GM21723 (cell line): ENCODE results near the gene FOXD3.
A peak's percentile ranks its signal among the peaks of the same experiment; 100 is the strongest.
"Not testable (repeated sequence)": the region's sequence is repeated elsewhere in the genome, so short reads cannot be mapped to it uniquely, and the experiment has no call there.

Source experiments
- ATAC-seq: cut with Tn5 transposase; IDR thresholded peaks from one replicate; pipeline ENCODE4 v1.9.1; 2021; ENCODE audit warnings: mild to moderate bottlenecking, moderate library complexity; ENCODE audit not compliant: unreplicated experiment

The FOXD3 gene

GRCh38 chr1:63356234-63356633 lies 33.9 kb downstream of the FOXD3 start:
- not testable (repeated sequence) for ATAC-seq

- no peak for ATAC-seq
Observed at GRCh38 chr1:63359561-63359960, 37.2 kb downstream of the FOXD3 start.

- no peak for ATAC-seq
Observed at GRCh38 chr1:63362073-63362472, 39.7 kb downstream of the FOXD3 start.

- no peak for ATAC-seq
Observed at GRCh38 chr1:63362578-63362977, 40.2 kb downstream of the FOXD3 start.

GRCh38 chr1:63363014-63363413 lies 40.6 kb downstream of the FOXD3 start:
- no peak for ATAC-seq

- ATAC-seq: no peak
Observed at GRCh38 chr1:63366908-63367214, 44.5 kb downstream of the FOXD3 start.

GRCh38 chr1:63367215-63368103 lies 45.1 kb downstream of the FOXD3 start, which contains the start of gene ALG6:
Gene ALG6 (plus strand): TSS chr1:63367627. CDS start chr1:63370978, 3,351 bp downstream.
- peak; percentile 94 for ATAC-seq

- peak; percentile 18 for ATAC-seq
Observed at GRCh38 chr1:63368131-63368530, 45.8 kb downstream of the FOXD3 start.
